DND-41 (cell line): ENCODE data around the gene AGAP1.

Experiments used
- EZH2 ChIP-seq: IDR thresholded peaks from 3 replicates; pipeline ENCODE4 v1.6.1; 2012; ENCODE audit warnings: borderline replicate concordance, low read depth, mild to moderate bottlenecking, moderate library complexity, low read length, inconsistent platforms; ENCODE audit not compliant: severe bottlenecking
- TF ChIP-seq, protein P1 (sequence below): IDR thresholded peaks from 2 replicates; pipeline ENCODE4 v1.5.1; 2012; ENCODE audit warnings: borderline replicate concordance, low read length, moderate library complexity, mild to moderate bottlenecking; ENCODE audit not compliant: poor library complexity, severe bottlenecking; ENCODE audit errors: extremely low read depth

DNA sequence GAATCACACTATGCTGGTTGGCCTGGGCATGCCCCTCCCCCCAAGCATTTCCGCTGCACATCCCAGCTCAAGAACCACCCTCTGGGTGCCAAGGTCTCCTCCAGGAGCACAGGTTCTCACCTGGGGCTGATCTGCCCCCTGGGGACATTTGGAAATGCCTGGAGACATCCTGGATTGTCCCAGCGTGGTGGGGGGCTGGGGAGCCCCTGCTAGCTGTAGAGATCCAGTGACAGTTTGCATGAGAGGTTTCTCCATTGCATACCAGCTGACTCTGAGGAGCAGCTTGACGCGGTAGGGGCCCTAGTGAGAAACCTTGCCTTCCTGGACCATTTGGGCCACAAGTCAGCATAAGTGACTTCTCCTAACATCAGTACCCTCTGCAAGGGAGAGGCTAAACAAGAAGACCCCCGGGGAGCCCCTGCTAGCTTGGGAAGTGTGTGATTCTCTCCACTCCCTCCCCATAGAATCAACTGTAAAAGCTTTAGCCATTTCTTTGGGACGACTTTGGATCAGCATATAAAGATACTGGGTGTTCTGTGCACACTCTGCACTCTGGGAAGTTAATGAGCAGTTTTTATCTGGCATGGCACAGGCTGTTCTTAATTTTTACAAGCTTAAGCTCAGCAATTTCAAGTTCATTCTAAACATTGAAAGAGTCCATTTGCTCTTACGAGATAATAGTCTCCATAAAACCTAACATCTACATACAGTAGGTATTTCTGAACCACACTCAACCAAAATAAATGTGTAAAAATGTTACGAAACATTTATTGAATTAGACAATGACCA is 580.2 kb downstream of the AGAP1 start:
- TF ChIP-seq, protein P1, sequence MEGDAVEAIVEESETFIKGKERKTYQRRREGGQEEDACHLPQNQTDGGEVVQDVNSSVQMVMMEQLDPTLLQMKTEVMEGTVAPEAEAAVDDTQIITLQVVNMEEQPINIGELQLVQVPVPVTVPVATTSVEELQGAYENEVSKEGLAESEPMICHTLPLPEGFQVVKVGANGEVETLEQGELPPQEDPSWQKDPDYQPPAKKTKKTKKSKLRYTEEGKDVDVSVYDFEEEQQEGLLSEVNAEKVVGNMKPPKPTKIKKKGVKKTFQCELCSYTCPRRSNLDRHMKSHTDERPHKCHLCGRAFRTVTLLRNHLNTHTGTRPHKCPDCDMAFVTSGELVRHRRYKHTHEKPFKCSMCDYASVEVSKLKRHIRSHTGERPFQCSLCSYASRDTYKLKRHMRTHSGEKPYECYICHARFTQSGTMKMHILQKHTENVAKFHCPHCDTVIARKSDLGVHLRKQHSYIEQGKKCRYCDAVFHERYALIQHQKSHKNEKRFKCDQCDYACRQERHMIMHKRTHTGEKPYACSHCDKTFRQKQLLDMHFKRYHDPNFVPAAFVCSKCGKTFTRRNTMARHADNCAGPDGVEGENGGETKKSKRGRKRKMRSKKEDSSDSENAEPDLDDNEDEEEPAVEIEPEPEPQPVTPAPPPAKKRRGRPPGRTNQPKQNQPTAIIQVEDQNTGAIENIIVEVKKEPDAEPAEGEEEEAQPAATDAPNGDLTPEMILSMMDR, result no peak
- no peak for TF ChIP-seq EZH2
